HepG2 (cell line): ENCODE measurements around the gene RELL2. TPM values are rescaled to one million over a fixed set of nuclear protein-coding genes. Genes with fewer than 3 reads are reported as not detected.

ENCODE experiments used
- DRAP1 ChIP-seq: IDR thresholded peaks from 2 replicates; pipeline ENCODE4 v1.6.1; 2016; ENCODE audit warnings: missing genetic modification reagents, missing compliant biosample characterization
- GABPA ChIP-seq, 2 experiments: IDR thresholded peaks; 2 replicates each; pipeline ENCODE4 v1.6.1; 2011 to 2016; ENCODE audit warnings: low read depth in 2 of 2, low read length in 1 of 2, missing biosample characterization in 1 of 2, missing genetic modification characterization in 1 of 2
- GFI1 ChIP-seq: sonication (generic); formaldehyde crosslinking; IDR thresholded peaks from 2 replicates; pipeline ENCODE4 v1.5.0; 2020; ENCODE audit warnings: missing genetic modification reagents, mild to moderate bottlenecking, borderline replicate concordance
- JUNB ChIP-seq: sonication (generic); formaldehyde crosslinking; IDR thresholded peaks from 2 replicates; pipeline ENCODE4 v1.8.0; 2022; ENCODE audit warnings: missing genetic modification reagents, mild to moderate bottlenecking, borderline replicate concordance
- KLF9 ChIP-seq: IDR thresholded peaks from 2 replicates; pipeline ENCODE4 v1.6.1; 2016; ENCODE audit warnings: low read depth
- LCORL ChIP-seq, 2 experiments: fragments of 450-650 bp in 1 of 2; sonication (generic) in 1 of 2; formaldehyde crosslinking in 1 of 2; IDR thresholded peaks; 2 replicates each; pipeline versions ENCODE4 v1.5.0 to v1.6.1; 2017 to 2020; ENCODE audit warnings: antibody characterized with exemption in 1 of 2, missing genetic modification reagents in 1 of 2
- NFATC3 ChIP-seq: sonication (generic); formaldehyde crosslinking; IDR thresholded peaks from 2 replicates; pipeline ENCODE4 v1.5.1; 2020; ENCODE audit warnings: mild to moderate bottlenecking, missing genetic modification reagents
- PATZ1 ChIP-seq: sonication (generic); formaldehyde crosslinking; IDR thresholded peaks from 2 replicates; pipeline ENCODE4 v1.4.0; 2020; ENCODE audit warnings: missing genetic modification reagents
- SOX13 ChIP-seq, 3 experiments: fragments of 450-650 bp in 1 of 3; sonication (generic) in 1 of 3; formaldehyde crosslinking in 1 of 3; IDR thresholded peaks in 2 of 3; conservative IDR thresholded peaks in 1 of 3; 2 replicates each; pipeline versions ENCODE4 v1.5.0 to v1.6.1; 2016 to 2020; ENCODE audit warnings: antibody characterized with exemption in 1 of 3, mild to moderate bottlenecking in 1 of 3, missing compliant biosample characterization in 1 of 3, missing genetic modification reagents in 1 of 3, moderate library complexity in 1 of 3
- TEAD3 ChIP-seq: optimal IDR thresholded peaks from 2 replicates; pipeline ENCODE3; 2016; ENCODE audit warnings: borderline replicate concordance
- THAP11 ChIP-seq: IDR thresholded peaks from 2 replicates; pipeline ENCODE4 v1.6.1; 2016; ENCODE audit warnings: missing biosample characterization, missing genetic modification reagents
- YEATS2 ChIP-seq: sonication (generic); formaldehyde crosslinking; IDR thresholded peaks from 2 replicates; pipeline ENCODE4 v1.4.0; 2020; ENCODE audit warnings: missing genetic modification reagents, borderline replicate concordance
- ZBTB40 ChIP-seq, 2 experiments: fragments of 450-650 bp in 1 of 2; sonication (generic) in 1 of 2; formaldehyde crosslinking in 1 of 2; IDR thresholded peaks; 2 replicates each; pipeline versions ENCODE4 v1.6.1 to v1.8.0; 2016 to 2022; ENCODE audit warnings: antibody characterized with exemption in 1 of 2, mild to moderate bottlenecking in 1 of 2, missing genetic modification reagents in 1 of 2
- ZNF337 ChIP-seq: sonication (generic); formaldehyde crosslinking; IDR thresholded peaks from 2 replicates; pipeline ENCODE4 v1.5.1; 2020; ENCODE audit warnings: missing genetic modification reagents, low read depth, mild to moderate bottlenecking, borderline replicate concordance
- ZNF570 ChIP-seq: sonication (generic); formaldehyde crosslinking; IDR thresholded peaks from 2 replicates; pipeline ENCODE4 v1.4.0; 2020; ENCODE audit warnings: mild to moderate bottlenecking, missing genetic modification reagents, borderline replicate concordance
- polyA plus RNA-seq, 8 experiments: library from polyadenylated mRNA; depleted of rRNA in 3 of 8; stranded (reverse) in 7 of 8; unstranded in 1 of 8; fragments of >200 nt; fragmentation: Illumina TruSeq in 4 of 8; extraction: Trizol in 4 of 8; gene quantifications; 2 replicates each; pipeline versions ENCODE4 v1.2.1 to v1.2.3, GENCODE V29; 2011 to 2016; ENCODE audit warnings: low read depth in 4 of 8, missing spikeins in 1 of 8, mixed read lengths in 1 of 8; ENCODE audit not compliant: insufficient read depth in 1 of 8
- total RNA-seq, 5 experiments: library from RNA; depleted of rRNA; stranded (reverse); fragments of >200 nt; fragmentation: Illumina TruSeq; extraction: Trizol; gene quantifications; 2 replicates each; pipeline ENCODE4 v1.2.3, GENCODE V29; 2016; ENCODE audit warnings: low read depth in 1 of 5

RELL2 gene
- total and polyA plus RNA-seq, 2 of the 13 experiments (the other 11 are each of a cell fraction or from before 2014, with no cell fraction given), result 6.4 to 8.3 TPM

GRCh38 chr5:141618030-141618803, 18.6 kb upstream of the RELL2 start (continued):
- peak; percentile 77 for TF ChIP-seq TEAD3 (CRISPR knock-in tag)
- TF ChIP-seq NFATC3 (CRISPR knock-in tag), result no peak
- TF ChIP-seq GABPA (IDR thresholded peaks at IDR 0.05; ENCODE audit: low read depth, low read length), result 0 out of 2 replicates have a peak, but pooled peaks have one; percentile 18
- peak; percentile 72 for TF ChIP-seq GABPA (CRISPR knock-in tag; IDR thresholded peaks at IDR 0.05; ENCODE audit: low read depth)
- TF ChIP-seq GFI1, result no peak
- no peak for TF ChIP-seq SOX13 (IDR thresholded peaks at IDR 0.05)
- TF ChIP-seq SOX13 (CRISPR knock-in tag; conservative IDR thresholded peaks at IDR 0.05 in 1 of 2, IDR thresholded peaks at IDR 0.05 in 1 of 2), result peak in 1 of 2 experiments; percentile 24; a peak in 1 of 4 replicates
- peak; percentile 59; the same call in 1 of the 2 replicates for TF ChIP-seq JUNB (CRISPR knock-in tag)
- 0 out of 2 replicates have a peak, but pooled peaks have one; percentile 19 for TF ChIP-seq ZBTB40 (IDR thresholded peaks at IDR 0.05)
- TF ChIP-seq ZBTB40 (CRISPR knock-in tag; IDR thresholded peaks at IDR 0.05), result no peak
- no peak for TF ChIP-seq LCORL (IDR thresholded peaks at IDR 0.05)
- TF ChIP-seq LCORL (CRISPR knock-in tag; IDR thresholded peaks at IDR 0.05), result 0 out of 2 replicates have a peak, but pooled peaks have one; percentile 29
- TF ChIP-seq DRAP1 (CRISPR knock-in tag), result 0 out of 2 replicates have a peak, but pooled peaks have one; percentile 23
- 0 out of 2 replicates have a peak, but pooled peaks have one; percentile 26 for TF ChIP-seq YEATS2 (CRISPR knock-in tag)
- TF ChIP-seq PATZ1 (CRISPR knock-in tag), result peak; percentile 22; the same call in 1 of the 2 replicates
- TF ChIP-seq ZNF570 (CRISPR knock-in tag), result no peak
- 0 out of 2 replicates have a peak, but pooled peaks have one; percentile 53 for TF ChIP-seq THAP11 (CRISPR knock-in tag)
- TF ChIP-seq KLF9 (CRISPR knock-in tag), result no peak
- TF ChIP-seq ZNF337 (CRISPR knock-in tag), result no peak
